ENCODE measurements around the gene ANKS1B.

The ANKS1B gene

GRCh38 chr12:99493197-99493596 is 491.5 kb downstream of the ANKS1B start:
- H3K9me3 ChIP-seq (ENCODE audit: control extremely low read depth in 1 of 5, control insufficient read depth in 4 of 5, insufficient read depth in 2 of 5, low read depth in 1 of 5, low read length in 4 of 5), result no peaks in the 10 kb centered on the region
- ChIA-PET POLR2A (no interaction called here), CTCF (no interaction called here)
- no peaks in the 10 kb centered on the region for H3K27me3 ChIP-seq (replicated peaks in 2 of 5; ENCODE audit: control insufficient read depth in 4 of 5, insufficient read depth in 5 of 5, low read length in 4 of 5)
- DNase-seq, result no peak
- no peak overlapping the region for H3K4me3 ChIP-seq (ENCODE audit: control insufficient read depth in 1 of 7, extremely low read depth in 1 of 7, insufficient read depth in 4 of 7, low read depth in 2 of 7, low read length in 6 of 7)
- no peaks in the 10 kb centered on the region for H3K36me3 ChIP-seq (ENCODE audit: control insufficient read depth in 4 of 4, insufficient read depth in 4 of 4, low read length in 3 of 4)
- WGBS (ENCODE audit: insufficient coverage), result no CpG with 5 or more reads among the region's 1 CpG
- no peak overlapping the region for H3K27ac ChIP-seq (ENCODE audit: insufficient read depth in 1 of 2, low read depth in 1 of 2, low read length in 2 of 2, poor library complexity in 1 of 2, severe bottlenecking in 2 of 2)
- H3K4me1 ChIP-seq (ENCODE audit: control extremely low read depth in 1 of 4, control insufficient read depth in 4 of 4, insufficient read depth in 4 of 4, low read length in 3 of 4), result no peaks in the 10 kb centered on the region

DNA sequence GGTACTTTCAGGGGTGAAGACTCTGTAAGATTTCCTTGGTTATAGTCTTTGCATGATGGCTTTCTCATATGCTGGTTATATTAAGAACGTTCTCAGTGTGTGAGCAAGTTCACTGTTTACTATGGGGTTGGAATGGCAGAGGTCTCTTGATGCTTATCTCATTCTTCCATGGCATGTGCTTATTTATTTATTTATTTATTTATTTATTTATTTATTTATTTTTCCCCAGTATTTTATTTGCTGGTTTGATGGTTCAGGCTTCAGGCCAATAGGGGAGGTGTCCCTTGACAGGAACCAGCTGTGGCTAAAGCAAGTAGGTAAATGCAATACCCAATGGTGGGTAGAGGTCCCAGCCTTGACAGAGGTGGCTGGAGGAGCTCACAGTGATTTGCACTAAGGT is 498.5 kb downstream of the ANKS1B start:
- CTCF ChIA-PET, result interaction anchor here (1.1 kb wide), 1 partner anchor 14 kb away, joined by 3 read pairs; no protein-coding TSS in a partner anchor
- no peaks in the 10 kb centered on the region for H3K36me3 ChIP-seq (ENCODE audit: control insufficient read depth in 4 of 4, insufficient read depth in 4 of 4, low read length in 3 of 4)
- no peaks in the 10 kb centered on the region for H3K27me3 ChIP-seq (replicated peaks in 2 of 5; ENCODE audit: control insufficient read depth in 4 of 5, insufficient read depth in 5 of 5, low read length in 4 of 5)
- POLR2A ChIA-PET, result no interaction called here
- H3K9me3 ChIP-seq (ENCODE audit: control extremely low read depth in 1 of 5, control insufficient read depth in 4 of 5, insufficient read depth in 2 of 5, low read depth in 1 of 5, low read length in 4 of 5), result no peaks in the 10 kb centered on the region
- no peak for DNase-seq
- no peaks in the 10 kb centered on the region for H3K4me1 ChIP-seq (ENCODE audit: control extremely low read depth in 1 of 4, control insufficient read depth in 4 of 4, insufficient read depth in 4 of 4, low read length in 3 of 4)
- no CpG with 5 or more reads among the region's 1 CpG for WGBS (ENCODE audit: insufficient coverage)
- no peak overlapping the region for H3K27ac ChIP-seq (ENCODE audit: insufficient read depth in 1 of 2, low read depth in 1 of 2, low read length in 2 of 2, poor library complexity in 1 of 2, severe bottlenecking in 2 of 2)
- H3K4me3 ChIP-seq (ENCODE audit: control insufficient read depth in 1 of 7, extremely low read depth in 1 of 7, insufficient read depth in 4 of 7, low read depth in 2 of 7, low read length in 6 of 7), result no peak overlapping the region

GRCh38 chr12:99479149-99479548 is 505.6 kb downstream of the ANKS1B start:
- H3K4me3 ChIP-seq (ENCODE audit: control insufficient read depth in 1 of 7, extremely low read depth in 1 of 7, insufficient read depth in 4 of 7, low read depth in 2 of 7, low read length in 6 of 7), result no peak overlapping the region
- ChIA-PET CTCF (interaction anchor here (1.0 kb wide), 1 partner anchor 64 kb away, joined by 3 read pairs; no protein-coding TSS in a partner anchor), POLR2A (no interaction called here)
- no peak for DNase-seq
- H3K9me3 ChIP-seq (ENCODE audit: control extremely low read depth in 1 of 5, control insufficient read depth in 4 of 5, insufficient read depth in 2 of 5, low read depth in 1 of 5, low read length in 4 of 5), result no peaks in the 10 kb centered on the region
- no peaks in the 10 kb centered on the region for H3K4me1 ChIP-seq (ENCODE audit: control extremely low read depth in 1 of 4, control insufficient read depth in 4 of 4, insufficient read depth in 4 of 4, low read length in 3 of 4)
- no peaks in the 10 kb centered on the region for H3K27me3 ChIP-seq (replicated peaks in 2 of 5; ENCODE audit: control insufficient read depth in 4 of 5, insufficient read depth in 5 of 5, low read length in 4 of 5)
- no peak overlapping the region for H3K27ac ChIP-seq (ENCODE audit: insufficient read depth in 1 of 2, low read depth in 1 of 2, low read length in 2 of 2, poor library complexity in 1 of 2, severe bottlenecking in 2 of 2)
- H3K36me3 ChIP-seq (ENCODE audit: control insufficient read depth in 4 of 4, insufficient read depth in 4 of 4, low read length in 3 of 4), result no peaks in the 10 kb centered on the region

DNA sequence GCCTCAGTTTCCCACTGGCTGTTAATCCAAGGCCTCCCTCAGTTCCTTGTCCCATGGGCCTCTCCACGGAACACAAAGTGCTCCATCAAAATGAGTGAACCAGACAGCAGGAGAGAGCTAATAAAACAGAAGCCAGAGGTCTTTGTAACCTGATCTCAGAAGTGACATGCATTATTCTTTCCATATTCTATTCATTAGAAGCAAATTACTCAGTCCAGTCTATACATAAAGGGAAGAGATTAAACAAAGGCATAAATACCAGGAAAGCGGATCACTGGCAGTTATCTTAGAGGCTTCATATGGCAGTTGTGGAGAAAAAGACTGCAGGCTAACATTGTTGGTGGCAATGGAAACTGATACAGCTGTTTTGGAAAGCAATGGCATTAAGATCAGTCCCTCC is 507.8 kb downstream of the ANKS1B start:
- no peaks in the 10 kb centered on the region for H3K4me1 ChIP-seq (ENCODE audit: control extremely low read depth in 1 of 4, control insufficient read depth in 4 of 4, insufficient read depth in 4 of 4, low read length in 3 of 4)
- no peaks in the 10 kb centered on the region for H3K36me3 ChIP-seq (ENCODE audit: control insufficient read depth in 4 of 4, insufficient read depth in 4 of 4, low read length in 3 of 4)
- H3K27ac ChIP-seq (ENCODE audit: insufficient read depth in 1 of 2, low read depth in 1 of 2, low read length in 2 of 2, poor library complexity in 1 of 2, severe bottlenecking in 2 of 2), result no peak overlapping the region
- WGBS (ENCODE audit: insufficient coverage), result 100% methylated on average over 1 of the region's 2 CpGs
- H3K4me3 ChIP-seq (ENCODE audit: control insufficient read depth in 1 of 7, extremely low read depth in 1 of 7, insufficient read depth in 4 of 7, low read depth in 2 of 7, low read length in 6 of 7), result no peak overlapping the region
- DNase-seq, result no peak
- ChIA-PET POLR2A (no interaction called here), CTCF (no interaction called here)
- no peaks in the 10 kb centered on the region for H3K27me3 ChIP-seq (replicated peaks in 2 of 5; ENCODE audit: control insufficient read depth in 4 of 5, insufficient read depth in 5 of 5, low read length in 4 of 5)
- H3K9me3 ChIP-seq (ENCODE audit: control extremely low read depth in 1 of 5, control insufficient read depth in 4 of 5, insufficient read depth in 2 of 5, low read depth in 1 of 5, low read length in 4 of 5), result no peaks in the 10 kb centered on the region

GRCh38 chr12:99455350-99456035 is 529.2 kb downstream of the ANKS1B start:
- Histone ChIP-seq H3K27me3 (replicated peaks in 2 of 5; ENCODE audit: control insufficient read depth in 4 of 5, insufficient read depth in 5 of 5, low read length in 4 of 5) (no peaks in the 10 kb centered on the region), H3K4me3 (ENCODE audit: control insufficient read depth in 1 of 7, extremely low read depth in 1 of 7, insufficient read depth in 4 of 7, low read depth in 2 of 7, low read length in 6 of 7) (no peak overlapping the region), H3K36me3 (ENCODE audit: control insufficient read depth in 4 of 4, insufficient read depth in 4 of 4, low read length in 3 of 4) (no peaks in the 10 kb centered on the region), H3K4me1 (ENCODE audit: control extremely low read depth in 1 of 4, control insufficient read depth in 4 of 4, insufficient read depth in 4 of 4, low read length in 3 of 4) (no peaks in the 10 kb centered on the region), H3K9me3 (ENCODE audit: control extremely low read depth in 1 of 5, control insufficient read depth in 4 of 5, insufficient read depth in 2 of 5, low read depth in 1 of 5, low read length in 4 of 5) (peaks cover 0 to 5% (median 0%) of the 10 kb centered on the region in 5 experiments), H3K27ac (ENCODE audit: insufficient read depth in 1 of 2, low read depth in 1 of 2, low read length in 2 of 2, poor library complexity in 1 of 2, severe bottlenecking in 2 of 2) (no peak overlapping the region)
- DNase-seq, result no peak
- POLR2A ChIA-PET, result no interaction called here
- CTCF ChIA-PET, result no interaction called here
- WGBS (ENCODE audit: insufficient coverage), result 67% methylated on average over 2 of the region's 4 CpGs

GRCh38 chr12:99454539-99455172 is 530.1 kb downstream of the ANKS1B start:
- H3K36me3 ChIP-seq (ENCODE audit: control insufficient read depth in 4 of 4, insufficient read depth in 4 of 4, low read length in 3 of 4), result no peaks in the 10 kb centered on the region
- peaks cover 0 to 5% (median 0%) of the 10 kb centered on the region in 5 experiments for H3K9me3 ChIP-seq (ENCODE audit: control extremely low read depth in 1 of 5, control insufficient read depth in 4 of 5, insufficient read depth in 2 of 5, low read depth in 1 of 5, low read length in 4 of 5)
- H3K27me3 ChIP-seq (replicated peaks in 2 of 5; ENCODE audit: control insufficient read depth in 4 of 5, insufficient read depth in 5 of 5, low read length in 4 of 5), result no peaks in the 10 kb centered on the region
- H3K27ac ChIP-seq (ENCODE audit: insufficient read depth in 1 of 2, low read depth in 1 of 2, low read length in 2 of 2, poor library complexity in 1 of 2, severe bottlenecking in 2 of 2), result no peak overlapping the region
- H3K4me1 ChIP-seq (ENCODE audit: control extremely low read depth in 1 of 4, control insufficient read depth in 4 of 4, insufficient read depth in 4 of 4, low read length in 3 of 4), result no peaks in the 10 kb centered on the region
- no peak overlapping the region for H3K4me3 ChIP-seq (ENCODE audit: control insufficient read depth in 1 of 7, extremely low read depth in 1 of 7, insufficient read depth in 4 of 7, low read depth in 2 of 7, low read length in 6 of 7)
- DNase-seq, result no peak
- CTCF ChIA-PET, result no interaction called here
- 92% methylated on average over 2 of the region's 2 CpGs for WGBS (ENCODE audit: insufficient coverage)
- POLR2A ChIA-PET, result no interaction called here

DNA sequence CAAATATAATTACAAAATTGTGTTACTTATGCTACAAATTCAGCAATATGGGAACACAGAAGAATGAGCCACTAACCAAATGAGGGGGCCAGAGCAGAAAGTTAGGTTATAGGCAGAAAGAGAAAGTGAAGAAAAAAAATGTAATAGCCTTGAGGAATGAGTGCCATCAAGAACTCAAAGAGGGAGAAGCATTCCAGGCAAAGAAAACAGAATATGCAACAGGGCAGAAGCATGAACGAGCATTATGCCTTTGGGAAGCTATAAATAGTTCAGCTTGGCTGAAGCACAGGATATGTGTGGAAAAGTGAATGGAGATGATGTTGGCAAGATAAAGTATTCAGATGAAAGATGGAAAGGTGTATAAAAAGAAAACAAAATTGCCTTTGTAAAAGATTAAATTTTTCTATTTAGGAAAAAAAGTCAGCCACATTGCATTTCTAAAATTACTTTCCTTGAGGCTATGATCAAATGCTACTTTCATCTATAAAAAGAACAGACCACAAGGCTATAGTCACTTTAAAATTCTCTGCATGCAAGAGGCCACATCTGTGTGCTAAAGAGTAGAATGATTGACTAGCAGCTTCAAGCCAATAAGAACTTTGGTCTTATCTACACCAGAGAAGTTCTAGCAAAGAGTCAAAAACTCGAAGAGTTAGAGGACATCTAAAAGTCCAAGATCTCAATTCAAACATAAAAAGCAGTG is 530.7 kb downstream of the ANKS1B start:
- WGBS (ENCODE audit: insufficient coverage), result 8% methylated on average over 1 of the region's 2 CpGs
- DNase-seq, result no peak
- no peak overlapping the region for H3K27ac ChIP-seq (ENCODE audit: insufficient read depth in 1 of 2, low read depth in 1 of 2, low read length in 2 of 2, poor library complexity in 1 of 2, severe bottlenecking in 2 of 2)
- H3K27me3 ChIP-seq (replicated peaks in 2 of 5; ENCODE audit: control insufficient read depth in 4 of 5, insufficient read depth in 5 of 5, low read length in 4 of 5), result no peaks in the 10 kb centered on the region
- no peak overlapping the region for H3K4me3 ChIP-seq (ENCODE audit: control insufficient read depth in 1 of 7, extremely low read depth in 1 of 7, insufficient read depth in 4 of 7, low read depth in 2 of 7, low read length in 6 of 7)
- no peaks in the 10 kb centered on the region for H3K36me3 ChIP-seq (ENCODE audit: control insufficient read depth in 4 of 4, insufficient read depth in 4 of 4, low read length in 3 of 4)
- no peaks in the 10 kb centered on the region for H3K4me1 ChIP-seq (ENCODE audit: control extremely low read depth in 1 of 4, control insufficient read depth in 4 of 4, insufficient read depth in 4 of 4, low read length in 3 of 4)
- peaks cover 0 to 5% (median 0%) of the 10 kb centered on the region in 5 experiments for H3K9me3 ChIP-seq (ENCODE audit: control extremely low read depth in 1 of 5, control insufficient read depth in 4 of 5, insufficient read depth in 2 of 5, low read depth in 1 of 5, low read length in 4 of 5)
- POLR2A ChIA-PET, result no interaction called here
- CTCF ChIA-PET, result no interaction called here
